ENCODE results near the gene LRRC45. TPM values are rescaled to one million over a fixed set of nuclear protein-coding genes. Genes with fewer than 3 reads are reported as not detected.

LRRC45 gene
- total RNA-seq, 1 experiment from 2014 or later: 28.0 TPM

DNA sequence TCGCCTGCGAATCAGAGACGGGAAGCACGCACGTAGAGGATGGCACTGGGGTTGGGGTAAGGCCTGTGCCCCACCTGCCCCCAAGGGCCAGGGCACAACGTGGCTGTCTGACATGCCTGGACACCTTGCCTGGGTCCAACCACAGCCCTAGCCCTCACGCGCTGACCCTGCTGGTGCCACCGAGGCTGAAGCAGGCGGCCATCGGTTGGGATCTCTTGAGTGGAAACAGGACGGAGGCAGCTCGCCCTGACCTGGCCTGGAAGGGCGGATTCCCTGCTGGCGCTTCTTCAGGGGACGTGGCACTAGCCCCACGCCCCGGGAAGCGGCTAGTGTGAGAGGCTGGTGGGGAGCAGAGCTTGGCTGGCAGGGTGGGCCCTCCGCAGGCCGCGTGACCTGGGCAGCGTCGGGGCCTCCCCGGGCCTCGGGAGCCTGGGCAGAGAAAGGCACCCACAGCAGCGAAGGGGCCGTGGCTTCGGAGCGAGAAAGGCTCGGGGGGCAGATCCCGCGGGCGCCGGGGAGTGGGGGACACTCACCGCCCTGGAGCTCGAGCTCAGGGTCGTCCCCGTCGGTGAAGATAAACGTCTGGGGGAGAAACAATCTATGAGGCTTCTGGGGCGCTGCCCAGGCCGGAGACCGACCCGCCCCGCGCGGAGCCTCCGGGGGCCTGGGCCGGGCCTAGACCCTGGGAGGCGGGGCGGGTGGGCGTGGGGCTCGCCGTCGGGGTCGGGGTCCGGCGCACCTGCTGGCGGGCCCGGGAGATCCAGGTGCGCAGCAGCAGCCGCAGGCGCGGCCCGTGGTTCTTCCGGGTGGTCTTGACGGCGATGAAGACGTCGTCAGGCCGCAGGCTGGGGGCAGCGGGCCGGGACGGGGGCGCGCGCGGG, 27.9 kb downstream of the LRRC45 start:
- no peak for DNase-seq (ENCODE audit: low spot score)

- peak; percentile 26 for DNase-seq (ENCODE audit: low spot score)
These were observed 28.9 kb downstream of the LRRC45 start, which contains the start of the genes GPS1 and RFNG for GRCh38 chr17:82051776-82052637. GPS1 (plus strand) TSS chr17:82051898; CDS start chr17:82051932, 34 bp downstream. RFNG (minus strand) TSS chr17:82051811; CDS start chr17:82051766, 45 bp downstream.

GRCh38 chr17:82052638-82053059, 29.5 kb downstream of the LRRC45 start:
- no peak for DNase-seq (ENCODE audit: low spot score)

DNA sequence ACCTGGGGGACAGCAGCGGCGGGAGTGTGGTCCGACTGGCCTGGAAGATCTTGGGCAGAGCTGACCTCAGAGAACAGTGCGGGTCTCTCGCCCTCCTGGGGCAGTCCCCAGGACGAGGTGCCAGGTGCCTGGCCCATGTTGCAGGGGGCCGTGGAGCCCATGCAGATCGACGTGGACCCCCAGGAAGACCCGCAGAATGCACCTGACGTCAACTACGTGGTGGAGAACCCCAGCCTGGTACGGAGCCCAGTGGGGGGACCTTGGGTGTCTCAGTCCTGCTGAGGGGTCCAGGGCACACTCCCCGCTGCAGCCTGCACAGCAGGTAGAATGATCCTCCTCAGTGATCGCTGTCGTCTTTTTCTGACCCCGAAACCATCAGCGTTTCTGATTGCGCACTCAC, 30.0 kb downstream of the LRRC45 start:
- DNase-seq (ENCODE audit: low spot score): no peak

- DNase-seq (ENCODE audit: low spot score): no peak
These were observed 30.6 kb downstream of the LRRC45 start for GRCh38 chr17:82053556-82054263.

DNA sequence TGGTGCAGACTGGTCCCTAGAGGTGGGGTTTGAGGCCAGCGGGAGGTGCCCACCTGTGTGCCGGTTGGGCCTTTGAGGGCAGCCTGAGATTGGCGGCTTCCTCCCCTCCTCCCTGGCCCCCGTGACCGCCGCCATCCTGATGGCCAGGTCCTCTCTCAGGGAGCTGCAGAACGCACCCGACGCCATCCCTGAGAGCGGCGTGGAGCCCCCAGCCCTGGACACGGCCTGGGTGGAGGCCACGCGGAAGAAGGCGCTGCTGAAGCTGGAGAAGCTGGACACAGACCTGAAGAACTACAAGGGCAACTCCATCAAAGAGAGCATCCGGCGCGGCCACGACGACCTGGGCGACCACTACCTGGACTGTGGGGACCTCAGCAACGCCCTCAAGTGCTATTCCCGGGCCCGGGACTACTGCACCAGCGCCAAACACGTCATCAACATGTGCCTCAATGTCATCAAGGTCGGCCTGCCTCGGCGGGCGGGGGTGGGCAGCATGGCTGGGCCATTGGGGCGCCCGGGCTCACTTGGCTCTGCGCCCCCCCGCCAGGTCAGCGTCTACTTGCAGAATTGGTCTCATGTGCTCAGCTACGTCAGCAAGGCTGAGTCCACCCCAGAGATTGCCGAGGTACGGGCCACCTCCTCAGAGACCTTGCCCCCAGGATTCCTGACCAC, 31.4 kb downstream of the LRRC45 start:
- no peak for DNase-seq (ENCODE audit: low spot score)

GRCh38 chr17:82055023-82055964, 32.2 kb downstream of the LRRC45 start:
- no peak for DNase-seq (ENCODE audit: low spot score)

GRCh38 chr17:82055965-82056728, 33.0 kb downstream of the LRRC45 start:
- DNase-seq (ENCODE audit: low spot score): no peak

- no peak for DNase-seq (ENCODE audit: low spot score)
These were observed 33.9 kb downstream of the LRRC45 start for GRCh38 chr17:82056729-82057621.

DNA sequence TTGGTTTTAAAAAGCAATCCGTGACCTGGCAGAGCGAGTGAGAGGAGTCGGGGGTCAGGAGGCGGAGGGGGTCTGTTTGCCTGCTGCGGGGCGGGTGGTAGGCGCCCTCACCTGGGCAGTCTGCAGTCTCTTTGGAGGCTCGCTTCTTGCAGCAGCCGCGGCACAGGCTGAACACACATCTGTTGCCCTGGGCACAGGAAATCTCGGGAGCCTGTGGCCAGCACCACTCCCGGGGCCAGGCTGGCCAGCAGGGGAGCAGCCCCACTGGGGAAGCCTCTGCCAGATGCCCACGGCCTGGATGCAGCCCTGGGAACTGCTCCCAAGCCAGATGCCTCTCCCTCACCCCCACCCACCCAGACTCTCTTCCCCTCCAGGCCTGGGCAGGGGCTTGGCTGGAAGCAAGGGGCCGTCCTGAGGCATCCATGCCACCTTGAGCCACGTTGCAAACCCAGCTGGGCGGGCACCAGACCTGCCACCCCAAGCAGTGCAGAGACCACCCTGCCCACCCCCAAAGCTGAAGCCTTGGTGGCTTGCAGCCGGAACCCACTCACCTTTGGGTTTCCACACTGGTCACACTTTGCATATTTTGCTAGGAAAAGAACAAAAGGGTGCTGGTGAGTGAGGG, 35.2 kb downstream of the LRRC45 start:
- DNase-seq (ENCODE audit: low spot score): no peak

GRCh38 chr17:82058855-82059249, 35.7 kb downstream of the LRRC45 start:
- no peak for DNase-seq (ENCODE audit: low spot score)

GRCh38 chr17:82059272-82060000, 36.3 kb downstream of the LRRC45 start:
- no peak for DNase-seq (ENCODE audit: low spot score)

- no peak for DNase-seq (ENCODE audit: low spot score)
These were observed 36.9 kb downstream of the LRRC45 start for GRCh38 chr17:82060001-82060380.

DNA sequence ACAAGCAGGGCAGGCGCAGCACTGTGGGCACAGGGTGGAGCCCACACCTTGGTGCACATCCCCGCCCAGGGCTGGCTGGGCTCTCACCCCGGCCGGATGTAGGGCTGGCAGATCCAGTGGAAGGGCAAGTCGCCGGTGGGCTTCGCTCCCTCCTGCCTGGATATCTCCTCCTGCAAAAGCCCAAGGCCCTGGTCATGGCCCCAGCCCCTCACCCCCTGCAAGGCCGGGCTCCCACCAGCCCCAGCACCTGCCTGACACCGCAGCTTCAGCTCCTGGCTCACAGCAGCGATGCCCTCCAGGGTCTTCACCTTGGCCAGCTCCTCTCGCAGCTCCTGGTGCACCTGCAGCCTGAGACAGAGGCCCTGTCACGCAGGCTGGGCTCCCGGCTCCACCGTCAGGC, 37.5 kb downstream of the LRRC45 start:
- no peak for DNase-seq (ENCODE audit: low spot score)

- no peak for DNase-seq (ENCODE audit: low spot score)
These were observed 38.2 kb downstream of the LRRC45 start for GRCh38 chr17:82061047-82061925.
